ENCODE results near the gene PRC1. TPM values are rescaled to one million over a fixed set of nuclear protein-coding genes. Genes with fewer than 3 reads are reported as not detected.
A peak's percentile ranks its signal among the peaks of the same experiment; 100 is the strongest.

PRC1 gene
- total and polyA plus RNA-seq, 3 experiments from 2014 or later = 3.4 to 79.9 (median 79.7) TPM

- DNase-seq = no peak
- Mint-ChIP-seq H3K36me3 (peaks cover 0 to 3% (median 0%) of the 10 kb centered on the region in 3 donors), H3K9me3 (no peaks in the 10 kb centered on the region), H3K4me3 (no peak overlapping the region), H3K4me1 (peaks cover 23 to 40% (median 27%) of the 10 kb centered on the region in 3 donors), H3K27me3 (no peaks in the 10 kb centered on the region), H3K27ac (peak overlapping the region in 3 of 8 donors; percentile 1 to 87 (median 52))
- no peaks in the 10 kb centered on the region for H3K9me3 ChIP-seq (ENCODE audit: low read length)
- CTCF ChIA-PET = interaction anchor here (1.3 kb wide), 1 partner anchor 56 kb away, joined by 4 read pairs; no protein-coding TSS in a partner anchor
- H3K27ac ChIP-seq (ENCODE audit: low read depth, low read length) = no peak overlapping the region
- H3K27me3 ChIP-seq (ENCODE audit: insufficient read depth, low read length, poor library complexity, severe bottlenecking) = no peaks in the 10 kb centered on the region
- H3K4me1 ChIP-seq (ENCODE audit: insufficient read depth, low read length) = peaks cover 4% of the 10 kb centered on the region
- POLR2A ChIA-PET = no interaction called here
- no peak overlapping the region for H3K4me3 ChIP-seq (ENCODE audit: low read length)
- peaks cover 4% of the 10 kb centered on the region for H3K36me3 ChIP-seq (ENCODE audit: insufficient read depth, low read length)
Observed at GRCh38 chr15:90987561-90988141, 6.7 kb downstream of the PRC1 start.

GRCh38 chr15:90986790-90987507, 7.4 kb downstream of the PRC1 start:
- Histone ChIP-seq H3K36me3 (ENCODE audit: insufficient read depth, low read length) (peaks cover 4% of the 10 kb centered on the region), H3K27ac (ENCODE audit: low read depth, low read length) (no peak overlapping the region), H3K4me1 (ENCODE audit: insufficient read depth, low read length) (peaks cover 4% of the 10 kb centered on the region), H3K4me3 (ENCODE audit: low read length) (no peak overlapping the region), H3K9me3 (ENCODE audit: low read length) (no peaks in the 10 kb centered on the region), H3K27me3 (ENCODE audit: insufficient read depth, low read length, poor library complexity, severe bottlenecking) (no peaks in the 10 kb centered on the region)
- CTCF ChIA-PET = interaction anchor here (0.9 to 1.6 kb wide), 4 partner anchors 37 to 339 kb away, joined by 3 to 5 read pairs (median 4); no protein-coding TSS in a partner anchor
- Mint-ChIP-seq H3K27me3 (no peaks in the 10 kb centered on the region), H3K9me3 (no peaks in the 10 kb centered on the region), H3K36me3 (peaks cover 0 to 5% (median 0%) of the 10 kb centered on the region in 3 donors), H3K4me1 (peaks cover 18 to 34% (median 21%) of the 10 kb centered on the region in 3 donors), H3K27ac (peak overlapping the region in 1 of 8 donors; percentile 60), H3K4me3 (peak overlapping the region in 1 of 7 donors; percentile 40)
- POLR2A ChIA-PET = no interaction called here
- DNase-seq = no peak

GRCh38 chr15:90982135-90982534, 12.2 kb downstream of the PRC1 start:
- Histone ChIP-seq H3K27ac (ENCODE audit: low read depth, low read length) (no peak overlapping the region), H3K27me3 (ENCODE audit: insufficient read depth, low read length, poor library complexity, severe bottlenecking) (no peaks in the 10 kb centered on the region), H3K4me3 (ENCODE audit: low read length) (no peak overlapping the region), H3K4me1 (ENCODE audit: insufficient read depth, low read length) (no peaks in the 10 kb centered on the region), H3K36me3 (ENCODE audit: insufficient read depth, low read length) (peaks cover 4% of the 10 kb centered on the region), H3K9me3 (ENCODE audit: low read length) (no peaks in the 10 kb centered on the region)
- ChIA-PET CTCF (interaction anchor here (1.6 to 3.8 kb wide), 2 partner anchors 25 kb away, joined by 3 to 16 read pairs; no protein-coding TSS in a partner anchor), POLR2A (no interaction called here)
- peaks cover 3 to 9% (median 4%) of the 10 kb centered on the region in 3 donors for H3K4me1 Mint-ChIP-seq
- H3K36me3 Mint-ChIP-seq = peaks cover 0 to 23% (median 10%) of the 10 kb centered on the region in 3 donors
- H3K27ac Mint-ChIP-seq = no peak overlapping the region
- no peaks in the 10 kb centered on the region for H3K27me3 Mint-ChIP-seq
- no peaks in the 10 kb centered on the region for H3K9me3 Mint-ChIP-seq
- DNase-seq = no peak
- H3K4me3 Mint-ChIP-seq = no peak overlapping the region

GRCh38 chr15:90981681-90982080, 12.7 kb downstream of the PRC1 start:
- Histone ChIP-seq H3K4me1 (ENCODE audit: insufficient read depth, low read length) (no peaks in the 10 kb centered on the region), H3K9me3 (ENCODE audit: low read length) (no peaks in the 10 kb centered on the region), H3K36me3 (ENCODE audit: insufficient read depth, low read length) (peaks cover 4% of the 10 kb centered on the region), H3K27ac (ENCODE audit: low read depth, low read length) (no peak overlapping the region), H3K4me3 (ENCODE audit: low read length) (no peak overlapping the region), H3K27me3 (ENCODE audit: insufficient read depth, low read length, poor library complexity, severe bottlenecking) (no peaks in the 10 kb centered on the region)
- no peak for DNase-seq
- H3K4me3 Mint-ChIP-seq = no peak overlapping the region
- POLR2A ChIA-PET = no interaction called here
- H3K9me3 Mint-ChIP-seq = no peaks in the 10 kb centered on the region
- no peak overlapping the region for H3K27ac Mint-ChIP-seq
- no peaks in the 10 kb centered on the region for H3K27me3 Mint-ChIP-seq
- CTCF ChIA-PET = interaction anchor here (3.8 kb wide), 1 partner anchor 25 kb away, joined by 16 read pairs; no protein-coding TSS in a partner anchor
- H3K4me1 Mint-ChIP-seq = peaks cover 0 to 5% (median 2%) of the 10 kb centered on the region in 3 donors
- peaks cover 0 to 25% (median 10%) of the 10 kb centered on the region in 3 donors for H3K36me3 Mint-ChIP-seq

- H3K27me3 ChIP-seq (ENCODE audit: insufficient read depth, low read length, poor library complexity, severe bottlenecking) = no peaks in the 10 kb centered on the region
- no peak overlapping the region for H3K27ac ChIP-seq (ENCODE audit: low read depth, low read length)
- H3K4me1 ChIP-seq (ENCODE audit: insufficient read depth, low read length) = no peaks in the 10 kb centered on the region
- H3K4me3 Mint-ChIP-seq = no peak overlapping the region
- H3K9me3 Mint-ChIP-seq = no peaks in the 10 kb centered on the region
- H3K4me3 ChIP-seq (ENCODE audit: low read length) = no peak overlapping the region
- peaks cover 0 to 2% (median 0%) of the 10 kb centered on the region in 3 donors for H3K4me1 Mint-ChIP-seq
- no peak for DNase-seq
- ChIA-PET POLR2A (no interaction called here), CTCF (interaction anchor here (0.6 to 3.8 kb wide), 2 partner anchors 22 to 731 kb away, joined by 3 to 16 read pairs; no protein-coding TSS in a partner anchor)
- H3K36me3 ChIP-seq (ENCODE audit: insufficient read depth, low read length) = peaks cover 4% of the 10 kb centered on the region
- H3K36me3 Mint-ChIP-seq = peaks cover 2 to 35% (median 14%) of the 10 kb centered on the region in 3 donors
- H3K27me3 Mint-ChIP-seq = no peaks in the 10 kb centered on the region
- no peaks in the 10 kb centered on the region for H3K9me3 ChIP-seq (ENCODE audit: low read length)
- peak overlapping the region in 2 of 8 donors; percentile 1 to 15 for H3K27ac Mint-ChIP-seq
Observed at GRCh38 chr15:90979582-90979981, 14.8 kb downstream of the PRC1 start.

GRCh38 chr15:90974216-90974615, 20.1 kb downstream of the PRC1 start:
- CTCF ChIA-PET = no interaction called here
- H3K27me3 Mint-ChIP-seq = peaks cover 0 to 1% of the 10 kb centered on the region in 2 donors
- no peaks in the 10 kb centered on the region for H3K4me1 Mint-ChIP-seq
- Histone ChIP-seq H3K27ac (ENCODE audit: low read depth, low read length) (no peak overlapping the region), H3K27me3 (ENCODE audit: insufficient read depth, low read length, poor library complexity, severe bottlenecking) (no peaks in the 10 kb centered on the region), H3K4me3 (ENCODE audit: low read length) (no peak overlapping the region), H3K9me3 (ENCODE audit: low read length) (no peaks in the 10 kb centered on the region), H3K4me1 (ENCODE audit: insufficient read depth, low read length) (no peaks in the 10 kb centered on the region), H3K36me3 (ENCODE audit: insufficient read depth, low read length) (no peaks in the 10 kb centered on the region)
- no peak for DNase-seq
- H3K4me3 Mint-ChIP-seq = no peak overlapping the region
- H3K27ac Mint-ChIP-seq = peak overlapping the region in 1 of 8 donors; percentile 57
- peaks cover 5 to 23% (median 13%) of the 10 kb centered on the region in 3 donors for H3K36me3 Mint-ChIP-seq
- POLR2A ChIA-PET = no interaction called here
- H3K9me3 Mint-ChIP-seq = no peaks in the 10 kb centered on the region

GRCh38 chr15:90972133-90972532, 22.2 kb downstream of the PRC1 start:
- H3K27me3 ChIP-seq (ENCODE audit: insufficient read depth, low read length, poor library complexity, severe bottlenecking) = no peaks in the 10 kb centered on the region
- H3K9me3 ChIP-seq (ENCODE audit: low read length) = no peaks in the 10 kb centered on the region
- no peaks in the 10 kb centered on the region for H3K4me1 ChIP-seq (ENCODE audit: insufficient read depth, low read length)
- DNase-seq = no peak
- Mint-ChIP-seq H3K4me1 (no peaks in the 10 kb centered on the region), H3K27ac (peak overlapping the region in 1 of 8 donors; percentile 19), H3K9me3 (no peaks in the 10 kb centered on the region), H3K4me3 (no peak overlapping the region), H3K36me3 (peaks cover 5 to 27% (median 6%) of the 10 kb centered on the region in 3 donors), H3K27me3 (peaks cover 0 to 1% of the 10 kb centered on the region in 2 donors)
- POLR2A ChIA-PET = interaction anchor here (0.6 kb wide), 1 partner anchor 496 kb away, joined by 4 read pairs; no protein-coding TSS in a partner anchor
- H3K4me3 ChIP-seq (ENCODE audit: low read length) = no peak overlapping the region
- no peak overlapping the region for H3K27ac ChIP-seq (ENCODE audit: low read depth, low read length)
- H3K36me3 ChIP-seq (ENCODE audit: insufficient read depth, low read length) = no peaks in the 10 kb centered on the region
- CTCF ChIA-PET = no interaction called here

- no peak for DNase-seq
- peaks cover 0 to 1% of the 10 kb centered on the region in 2 donors for H3K27me3 Mint-ChIP-seq
- H3K27me3 ChIP-seq (ENCODE audit: insufficient read depth, low read length, poor library complexity, severe bottlenecking) = no peaks in the 10 kb centered on the region
- H3K36me3 ChIP-seq (ENCODE audit: insufficient read depth, low read length) = no peaks in the 10 kb centered on the region
- H3K4me3 Mint-ChIP-seq = no peak overlapping the region
- no peak overlapping the region for H3K27ac ChIP-seq (ENCODE audit: low read depth, low read length)
- H3K4me1 Mint-ChIP-seq = no peaks in the 10 kb centered on the region
- H3K27ac Mint-ChIP-seq = no peak overlapping the region
- no peaks in the 10 kb centered on the region for H3K4me1 ChIP-seq (ENCODE audit: insufficient read depth, low read length)
- no peaks in the 10 kb centered on the region for H3K9me3 ChIP-seq (ENCODE audit: low read length)
- H3K9me3 Mint-ChIP-seq = no peaks in the 10 kb centered on the region
- no peak overlapping the region for H3K4me3 ChIP-seq (ENCODE audit: low read length)
- CTCF ChIA-PET = interaction anchor here (1.5 kb wide), 1 partner anchor 14 kb away, joined by 4 read pairs; no protein-coding TSS in a partner anchor
- POLR2A ChIA-PET = no interaction called here
- H3K36me3 Mint-ChIP-seq = peaks cover 4 to 29% (median 5%) of the 10 kb centered on the region in 3 donors
Observed at GRCh38 chr15:90970274-90970673, 24.1 kb downstream of the PRC1 start.
